HG03521 (cell line): ENCODE measurements around the gene APOOL.
"Not testable (repeated sequence)": the region's sequence is repeated elsewhere in the genome, so short reads cannot be mapped to it uniquely, and the experiment has no call there.

Experiments used
- ATAC-seq: cut with Tn5 transposase; IDR thresholded peaks from one replicate; pipeline ENCODE4 v1.9.1; 2021; ENCODE audit warnings: mild to moderate bottlenecking, moderate library complexity; ENCODE audit not compliant: unreplicated experiment

APOOL gene

DNA sequence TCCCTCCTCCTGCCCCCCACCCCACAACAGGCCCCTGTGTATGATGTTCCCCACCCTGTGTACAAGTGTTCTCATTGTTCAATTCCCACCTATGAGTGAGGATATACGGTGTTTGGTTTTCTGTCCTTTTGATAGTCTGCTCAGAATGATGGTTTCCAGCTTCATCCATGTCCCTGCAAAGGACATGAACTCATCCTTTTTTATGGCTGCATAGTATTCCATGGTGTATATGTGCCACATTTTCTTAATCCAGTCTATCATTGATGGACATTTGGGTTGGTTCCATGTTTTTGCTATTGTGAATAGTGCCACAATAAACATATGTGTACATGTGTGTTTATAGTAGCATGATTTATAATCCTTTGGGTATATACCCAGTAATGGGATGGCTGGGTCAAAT, 73.6 kb downstream of the APOOL start:
- not testable (repeated sequence) for ATAC-seq

DNA sequence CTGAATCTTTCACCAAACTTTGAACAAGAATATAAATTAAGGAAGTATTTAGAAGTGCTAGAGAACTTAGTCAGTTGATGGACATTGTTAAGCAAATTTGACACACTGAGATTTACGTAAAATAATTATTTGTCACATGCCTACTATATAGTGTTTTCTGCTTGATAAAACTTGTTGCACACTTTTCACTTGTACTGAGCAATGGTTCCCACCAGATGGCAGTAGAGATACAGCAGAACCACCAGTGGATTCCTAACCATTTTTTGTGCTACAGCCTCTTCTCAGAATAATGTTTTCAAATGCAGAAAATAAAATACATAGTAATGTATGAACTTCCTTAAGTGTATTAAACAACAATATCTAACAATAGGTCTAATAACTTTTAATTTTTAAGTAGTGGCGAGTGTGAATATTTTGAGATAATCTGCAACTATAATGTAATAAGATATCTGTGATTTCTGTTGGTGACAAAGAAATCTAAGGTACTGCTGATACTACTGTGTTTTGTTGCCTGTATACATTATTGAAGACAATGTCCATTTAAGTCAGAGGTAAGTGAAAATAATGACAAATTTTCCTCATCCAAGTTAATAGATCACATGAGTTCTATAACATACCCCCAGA, 81.2 kb downstream of the APOOL start:
- peak; percentile 70 for ATAC-seq

DNA sequence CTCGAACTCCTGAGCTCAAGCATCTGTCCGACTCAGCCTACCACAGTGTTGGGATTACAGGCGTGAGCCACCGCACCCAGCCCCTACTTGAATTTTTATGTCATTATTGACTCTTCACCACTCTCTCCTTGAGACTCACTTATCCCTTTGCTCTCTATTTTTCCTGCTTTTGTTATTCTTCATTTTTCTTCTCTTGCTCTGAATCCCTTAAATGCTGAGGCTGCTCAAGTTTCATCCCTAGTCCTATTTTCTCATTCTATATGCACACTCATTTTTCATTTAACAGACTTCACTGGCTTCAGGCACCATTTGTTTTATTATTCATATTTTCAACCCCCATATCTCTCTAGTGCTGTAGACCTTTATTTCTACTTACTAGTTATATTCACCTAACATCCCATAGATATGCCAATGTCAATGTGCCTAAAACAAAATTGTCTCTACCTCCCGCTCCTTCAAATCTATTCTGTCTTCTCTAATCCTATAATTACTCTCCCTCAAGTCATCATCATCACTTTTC, 85.7 kb downstream of the APOOL start:
- no peak for ATAC-seq

DNA sequence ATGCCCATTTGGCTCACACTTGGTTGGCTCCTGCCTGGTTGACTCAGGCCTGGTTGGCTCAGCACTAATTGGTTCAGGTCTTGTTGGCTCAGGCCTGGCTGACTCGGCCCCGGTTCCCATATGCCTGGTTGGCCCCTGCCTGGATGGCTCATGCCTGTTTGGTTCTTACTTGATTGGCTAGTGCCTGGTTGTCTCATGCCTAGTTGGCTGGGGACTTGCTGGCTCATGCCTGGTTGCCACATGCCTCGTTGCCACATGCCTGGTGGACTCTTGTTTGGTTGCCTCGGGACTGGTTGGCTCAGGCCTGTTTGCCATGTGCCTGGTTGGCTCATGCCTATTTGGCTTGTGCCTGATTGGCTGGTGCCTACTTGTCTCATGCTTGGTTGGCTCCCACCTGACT, 103.7 kb downstream of the APOOL start:
- no peak for ATAC-seq

DNA sequence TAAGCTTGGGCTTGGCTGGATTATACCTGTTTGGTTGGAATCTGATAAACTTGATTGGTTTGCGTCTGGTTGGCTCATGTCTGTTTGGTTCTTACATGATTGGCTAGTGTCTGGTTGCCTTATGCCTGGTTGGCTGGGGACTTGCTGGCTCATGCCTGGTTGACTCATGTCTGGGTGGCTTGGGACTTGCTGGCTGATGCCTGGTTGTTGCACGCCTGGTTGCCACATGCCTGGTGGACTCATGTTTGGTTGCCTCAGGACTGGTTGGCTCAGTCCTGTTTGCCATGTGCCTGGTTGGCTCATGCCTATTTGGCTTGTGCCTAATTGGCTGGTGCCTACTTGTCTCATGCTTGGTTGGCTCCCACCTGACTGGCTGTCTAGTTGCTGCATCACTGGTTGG, 104.5 kb downstream of the APOOL start:
- ATAC-seq: no peak

DNA sequence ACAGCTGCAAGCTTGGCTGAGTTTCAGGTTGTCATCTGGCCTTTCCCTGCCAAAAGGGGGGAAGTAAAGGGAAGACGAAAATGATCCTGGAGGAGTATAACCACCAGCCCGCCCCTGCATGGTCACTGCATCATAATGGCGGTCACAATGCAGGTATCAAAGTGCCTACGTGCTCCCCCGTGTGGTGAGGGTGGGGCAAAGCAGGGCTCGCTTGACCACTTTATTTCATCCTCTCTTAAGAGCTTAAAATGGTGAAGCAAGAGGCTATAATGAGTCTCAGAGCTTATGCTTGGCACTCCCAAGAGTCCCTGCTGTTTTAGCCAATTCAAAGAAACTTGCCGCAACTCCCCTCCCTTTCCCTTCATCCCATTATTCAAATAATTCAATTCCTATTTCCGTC, 105.6 kb downstream of the APOOL start:
- ATAC-seq: no peak

DNA sequence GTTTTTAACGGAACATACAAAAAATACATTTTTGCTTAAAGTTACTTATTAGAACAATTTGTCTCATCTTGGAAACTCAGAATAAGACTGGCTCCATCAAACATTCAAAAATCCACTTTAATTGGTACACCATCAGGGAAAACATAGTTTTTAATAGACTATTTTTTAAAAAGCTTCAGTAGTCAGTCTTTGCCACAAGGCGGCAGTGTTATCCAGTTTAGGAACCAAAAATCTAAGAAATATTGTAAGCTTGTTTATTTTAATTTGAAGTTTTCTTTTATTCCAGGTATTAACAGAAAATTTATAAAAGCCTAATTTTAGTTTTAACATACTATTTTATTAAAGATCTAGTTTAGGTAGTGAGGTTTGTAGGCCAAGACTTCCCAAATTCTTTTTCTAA, 107.7 kb downstream of the APOOL start:
- ATAC-seq: no peak

DNA sequence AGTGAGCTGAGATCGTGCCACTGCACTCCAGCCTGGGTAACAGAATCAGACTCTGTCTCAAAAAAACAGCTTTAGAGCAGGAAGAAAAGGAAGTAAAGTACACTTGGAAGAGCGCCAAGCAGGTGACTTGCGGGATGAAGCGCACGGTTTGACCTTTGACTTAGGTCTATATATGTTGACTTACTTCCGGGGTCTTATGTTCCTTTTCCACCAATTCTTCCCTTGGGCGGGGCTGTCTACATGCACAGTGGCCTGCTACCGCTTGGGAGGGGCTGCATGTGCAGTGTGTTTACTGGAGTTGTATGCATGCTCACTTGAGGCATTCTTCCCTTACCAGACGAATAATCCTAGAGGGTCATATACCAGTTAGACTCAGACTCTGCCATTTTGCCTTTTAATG, 108.6 kb downstream of the APOOL start:
- no peak for ATAC-seq

DNA sequence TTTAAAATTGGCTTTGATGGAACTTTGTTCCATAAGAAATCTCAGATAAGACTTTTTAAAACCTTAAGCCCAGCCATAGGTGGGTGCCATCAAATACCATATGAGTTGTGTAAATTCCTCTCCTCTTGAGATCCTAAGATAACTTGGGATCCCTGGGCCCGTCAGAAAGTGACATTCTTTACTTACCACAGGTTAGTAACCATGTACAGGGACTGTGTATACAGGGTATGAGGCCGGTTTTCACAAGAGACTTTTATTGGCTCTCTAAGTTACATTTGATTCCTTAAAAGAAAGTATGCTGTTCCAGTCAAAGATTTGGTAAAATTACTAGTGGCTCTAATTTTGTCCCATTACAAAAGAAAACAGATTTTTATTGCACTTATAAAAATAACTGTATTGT, 110.1 kb downstream of the APOOL start:
- ATAC-seq: no peak

DNA sequence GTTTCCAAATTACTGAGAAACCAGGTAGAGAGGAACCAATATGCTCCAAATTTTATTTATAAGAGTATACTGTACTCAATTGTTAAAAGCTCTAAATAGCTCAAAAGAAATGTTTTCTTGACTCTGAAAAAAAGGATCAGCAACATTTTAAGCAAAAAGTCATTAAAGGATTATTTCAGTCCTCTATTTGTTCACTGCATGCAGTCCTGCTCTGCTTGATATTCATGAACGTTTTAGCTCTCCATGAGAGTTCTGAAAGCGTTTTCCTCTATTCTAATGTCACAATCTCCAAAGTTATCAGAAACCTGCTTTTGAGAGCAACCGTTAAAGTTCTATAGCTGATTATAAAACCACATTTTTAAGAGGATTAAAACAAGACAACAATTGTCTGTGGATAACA, 110.5 kb downstream of the APOOL start:
- no peak for ATAC-seq

DNA sequence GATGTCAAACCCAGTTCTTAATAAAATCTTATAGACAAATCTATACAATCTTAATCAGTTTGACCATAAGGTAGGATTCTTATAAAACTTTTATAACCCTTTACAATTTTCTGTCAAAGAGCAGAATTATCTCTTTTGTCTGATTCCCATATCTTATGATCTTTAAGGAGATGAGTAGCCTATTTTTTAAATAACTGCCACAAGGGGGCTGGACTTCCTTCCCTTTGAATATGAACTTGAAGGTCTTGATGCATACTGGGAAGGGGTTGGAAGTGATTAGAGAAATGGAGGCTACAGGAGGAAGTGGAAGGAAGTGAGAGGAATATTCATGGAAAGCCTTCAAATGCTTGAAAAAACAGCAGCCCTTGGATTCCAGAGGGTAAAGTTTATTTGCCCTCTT, 111.1 kb downstream of the APOOL start:
- ATAC-seq: no peak

DNA sequence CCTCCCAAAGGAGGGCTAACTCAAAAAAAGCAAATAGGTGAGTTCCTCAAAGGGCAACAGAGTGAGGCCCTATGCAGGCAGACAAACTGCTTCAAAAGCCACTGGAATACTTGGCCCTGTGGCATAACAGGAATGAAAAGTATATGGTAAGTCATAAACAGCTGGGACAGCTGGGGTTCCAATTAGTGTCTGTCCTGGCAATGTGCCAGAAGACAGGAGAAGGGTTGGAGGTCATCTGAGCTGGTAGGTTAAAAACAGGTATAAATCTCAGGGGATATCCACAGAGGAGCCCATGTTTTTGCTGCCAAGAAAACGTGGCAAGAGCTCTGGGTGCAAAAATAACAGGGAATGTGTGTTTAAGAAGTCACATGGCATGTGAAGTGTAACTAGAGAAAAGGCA, 111.6 kb downstream of the APOOL start:
- ATAC-seq: no peak

DNA sequence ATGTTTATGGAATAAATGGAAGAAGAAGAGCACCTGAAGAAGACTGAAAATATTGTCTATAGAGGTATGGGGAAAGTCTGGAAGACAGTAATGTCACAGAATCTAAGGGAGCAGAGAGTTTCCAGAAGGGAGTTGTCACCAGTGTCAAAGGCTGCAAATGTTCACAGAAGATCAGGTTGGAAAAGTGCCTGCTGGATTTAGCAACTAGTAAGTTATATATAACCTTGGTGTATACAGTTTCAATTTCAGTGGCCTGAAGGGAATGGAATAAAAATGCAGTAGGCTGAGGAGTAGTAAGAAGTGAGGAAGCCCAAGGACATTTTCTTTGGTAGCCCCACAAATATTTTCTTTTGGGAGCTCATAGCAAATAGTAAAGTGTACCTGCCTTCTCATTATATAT, 132.7 kb downstream of the APOOL start:
- ATAC-seq: no peak

DNA sequence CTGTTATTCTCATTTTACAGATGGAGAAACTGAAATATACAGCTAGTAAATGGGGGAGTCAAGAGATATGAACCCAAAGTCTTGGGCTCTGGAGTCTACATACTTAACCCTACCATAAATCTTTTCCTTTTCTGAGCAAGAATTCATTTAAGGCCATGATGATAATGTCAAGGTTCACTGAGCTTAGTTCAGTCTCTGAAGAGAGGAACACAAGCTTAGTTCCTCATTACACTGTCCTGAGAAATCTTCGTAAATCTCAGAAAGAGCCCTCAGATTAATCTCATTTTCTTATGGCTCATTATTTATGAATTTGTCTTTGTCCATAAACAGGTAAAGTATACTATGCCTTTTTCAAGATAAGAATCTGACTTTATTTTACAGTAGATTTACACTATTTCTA, 135.7 kb downstream of the APOOL start:
- no peak for ATAC-seq

DNA sequence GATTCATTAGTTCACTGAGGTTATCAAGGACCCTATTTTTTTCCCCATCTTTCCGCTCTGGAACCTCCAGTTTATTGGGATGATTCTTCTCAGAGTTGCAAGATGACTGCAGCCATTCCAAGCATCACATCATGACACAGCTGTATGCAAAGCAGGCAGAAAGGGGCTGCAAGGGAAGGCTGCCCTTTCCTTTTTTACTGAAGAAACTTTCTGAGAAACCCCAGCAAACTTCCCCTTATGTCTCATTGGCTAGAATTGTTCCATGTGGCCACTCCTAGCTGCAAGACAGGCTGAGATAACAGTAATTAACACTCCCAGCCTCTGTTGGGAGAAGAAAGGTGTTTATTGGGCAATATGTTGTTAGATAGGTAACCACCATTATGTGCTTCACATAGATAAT, 137.3 kb downstream of the APOOL start:
- no peak for ATAC-seq
